ENCODE results near the gene MAP7D2. TPM values are rescaled to one million over a fixed set of nuclear protein-coding genes. Genes with fewer than 3 reads are reported as not detected.

MAP7D2 gene
- total and polyA plus RNA-seq, 9 of the 15 experiments (the other 6 are each of a cell fraction or from before 2014, with no cell fraction given) = 0.01 to 0.04 (median 0.03) TPM; not detected in 4

DNA sequence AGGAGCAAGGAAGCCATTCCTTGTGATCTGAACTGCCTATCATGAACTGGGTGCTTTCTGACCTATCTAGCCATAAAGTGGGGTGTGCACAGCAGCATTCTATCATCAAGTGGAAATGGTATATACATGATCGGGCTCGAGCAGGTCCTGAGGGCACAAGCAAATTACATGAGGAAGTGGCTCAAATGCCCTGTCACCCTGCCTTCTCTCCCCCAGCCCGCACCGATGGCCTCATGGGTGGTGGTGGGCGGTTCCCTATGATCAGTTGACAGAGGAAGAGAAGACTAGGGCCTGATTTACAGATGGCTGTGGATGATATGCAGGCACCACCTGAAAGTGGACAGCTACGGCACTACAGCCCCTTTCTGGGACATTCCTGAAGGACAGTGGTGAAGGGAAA lies 79.5 kb downstream of the MAP7D2 start:
- H3K4me1 ChIP-seq (replicated peaks in 1 of 2; ENCODE audit: control insufficient read depth in 2 of 2, insufficient read depth in 2 of 2, low read length in 2 of 2) = no peaks in the 10 kb centered on the region
- ATAC-seq (no peak), DNase-seq (ENCODE audit: extremely low read depth in 1 of 4, low spot score in 3 of 4) (no peak), FAIRE-seq (no peak)
- H3K4me2 ChIP-seq (ENCODE audit: insufficient read depth, low read length) = no peak overlapping the region
- H3K36me3 ChIP-seq (ENCODE audit: control insufficient read depth, insufficient read depth, low read length) = no peaks in the 10 kb centered on the region
- intact Hi-C loops (cut with micrococcal nuclease) (no loop called here), in situ Hi-C loops (cut with MboI) (no loop called here)
- H3K9me1 ChIP-seq (ENCODE audit: control insufficient read depth, insufficient read depth, low read length) = no peaks in the 10 kb centered on the region
- H3K79me2 ChIP-seq (ENCODE audit: control insufficient read depth, insufficient read depth, low read length) = no peaks in the 10 kb centered on the region
- no peak for TF ChIP-seq RFX1 (IDR thresholded peaks at IDR 0.05)
- no peak for TF ChIP-seq RNF2 (IDR thresholded peaks at IDR 0.05)
- no peak for TF ChIP-seq KLF13 (tag; IDR thresholded peaks at IDR 0.05; ENCODE audit: borderline replicate concordance, low read depth)
- TF ChIP-seq PPARD (CRISPR knock-in tag; IDR thresholded peaks at IDR 0.05) = no peak
- TF ChIP-seq CEBPB (tag; IDR thresholded peaks at IDR 0.05) = no peak
- TF ChIP-seq, protein P1, sequence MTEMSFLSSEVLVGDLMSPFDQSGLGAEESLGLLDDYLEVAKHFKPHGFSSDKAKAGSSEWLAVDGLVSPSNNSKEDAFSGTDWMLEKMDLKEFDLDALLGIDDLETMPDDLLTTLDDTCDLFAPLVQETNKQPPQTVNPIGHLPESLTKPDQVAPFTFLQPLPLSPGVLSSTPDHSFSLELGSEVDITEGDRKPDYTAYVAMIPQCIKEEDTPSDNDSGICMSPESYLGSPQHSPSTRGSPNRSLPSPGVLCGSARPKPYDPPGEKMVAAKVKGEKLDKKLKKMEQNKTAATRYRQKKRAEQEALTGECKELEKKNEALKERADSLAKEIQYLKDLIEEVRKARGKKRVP (CRISPR knock-in tag; IDR thresholded peaks at IDR 0.05) = no peak
- TF ChIP-seq DACH1 (IDR thresholded peaks at IDR 0.05; ENCODE audit: partially characterized antibody) = no peak
- TF ChIP-seq SREBF1 (IDR thresholded peaks at IDR 0.05; ENCODE audit: borderline replicate concordance, low read depth, low read length) = no peak
- no peak for TF ChIP-seq MXI1 (IDR thresholded peaks at IDR 0.05; ENCODE audit: low read depth, low read length)
- TF ChIP-seq MED1 (CRISPR knock-in tag; IDR thresholded peaks at IDR 0.05; ENCODE audit: borderline replicate concordance) = no peak
- TF ChIP-seq KAT2B (IDR thresholded peaks at IDR 0.05; ENCODE audit: low read depth, low read length) = no peak
- no peak for TF ChIP-seq DMBX1 (CRISPR knock-in tag; IDR thresholded peaks at IDR 0.05; ENCODE audit: borderline replicate concordance)
- TF ChIP-seq, protein P2, sequence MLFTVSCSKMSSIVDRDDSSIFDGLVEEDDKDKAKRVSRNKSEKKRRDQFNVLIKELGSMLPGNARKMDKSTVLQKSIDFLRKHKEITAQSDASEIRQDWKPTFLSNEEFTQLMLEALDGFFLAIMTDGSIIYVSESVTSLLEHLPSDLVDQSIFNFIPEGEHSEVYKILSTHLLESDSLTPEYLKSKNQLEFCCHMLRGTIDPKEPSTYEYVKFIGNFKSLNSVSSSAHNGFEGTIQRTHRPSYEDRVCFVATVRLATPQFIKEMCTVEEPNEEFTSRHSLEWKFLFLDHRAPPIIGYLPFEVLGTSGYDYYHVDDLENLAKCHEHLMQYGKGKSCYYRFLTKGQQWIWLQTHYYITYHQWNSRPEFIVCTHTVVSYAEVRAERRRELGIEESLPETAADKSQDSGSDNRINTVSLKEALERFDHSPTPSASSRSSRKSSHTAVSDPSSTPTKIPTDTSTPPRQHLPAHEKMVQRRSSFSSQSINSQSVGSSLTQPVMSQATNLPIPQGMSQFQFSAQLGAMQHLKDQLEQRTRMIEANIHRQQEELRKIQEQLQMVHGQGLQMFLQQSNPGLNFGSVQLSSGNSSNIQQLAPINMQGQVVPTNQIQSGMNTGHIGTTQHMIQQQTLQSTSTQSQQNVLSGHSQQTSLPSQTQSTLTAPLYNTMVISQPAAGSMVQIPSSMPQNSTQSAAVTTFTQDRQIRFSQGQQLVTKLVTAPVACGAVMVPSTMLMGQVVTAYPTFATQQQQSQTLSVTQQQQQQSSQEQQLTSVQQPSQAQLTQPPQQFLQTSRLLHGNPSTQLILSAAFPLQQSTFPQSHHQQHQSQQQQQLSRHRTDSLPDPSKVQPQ (CRISPR knock-in tag; IDR thresholded peaks at IDR 0.05; ENCODE audit: borderline replicate concordance) = no peak
- no peak for TF ChIP-seq NCOA6 (IDR thresholded peaks at IDR 0.05)
- TF ChIP-seq, protein P3, sequence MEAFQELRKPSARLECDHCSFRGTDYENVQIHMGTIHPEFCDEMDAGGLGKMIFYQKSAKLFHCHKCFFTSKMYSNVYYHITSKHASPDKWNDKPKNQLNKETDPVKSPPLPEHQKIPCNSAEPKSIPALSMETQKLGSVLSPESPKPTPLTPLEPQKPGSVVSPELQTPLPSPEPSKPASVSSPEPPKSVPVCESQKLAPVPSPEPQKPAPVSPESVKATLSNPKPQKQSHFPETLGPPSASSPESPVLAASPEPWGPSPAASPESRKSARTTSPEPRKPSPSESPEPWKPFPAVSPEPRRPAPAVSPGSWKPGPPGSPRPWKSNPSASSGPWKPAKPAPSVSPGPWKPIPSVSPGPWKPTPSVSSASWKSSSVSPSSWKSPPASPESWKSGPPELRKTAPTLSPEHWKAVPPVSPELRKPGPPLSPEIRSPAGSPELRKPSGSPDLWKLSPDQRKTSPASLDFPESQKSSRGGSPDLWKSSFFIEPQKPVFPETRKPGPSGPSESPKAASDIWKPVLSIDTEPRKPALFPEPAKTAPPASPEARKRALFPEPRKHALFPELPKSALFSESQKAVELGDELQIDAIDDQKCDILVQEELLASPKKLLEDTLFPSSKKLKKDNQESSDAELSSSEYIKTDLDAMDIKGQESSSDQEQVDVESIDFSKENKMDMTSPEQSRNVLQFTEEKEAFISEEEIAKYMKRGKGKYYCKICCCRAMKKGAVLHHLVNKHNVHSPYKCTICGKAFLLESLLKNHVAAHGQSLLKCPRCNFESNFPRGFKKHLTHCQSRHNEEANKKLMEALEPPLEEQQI (IDR thresholded peaks at IDR 0.05) = no peak
- TF ChIP-seq ZNF696 (CRISPR knock-in tag; conservative IDR thresholded peaks at IDR 0.05) = no peak
- H2AFZ ChIP-seq (ENCODE audit: low read depth, low read length) = no peak overlapping the region
- peaks cover 0 to 2% of the 10 kb centered on the region in 2 experiments; a peak in 1 of 5 replicates for H3K27me3 ChIP-seq (ENCODE audit: control insufficient read depth in 2 of 2, insufficient read depth in 2 of 2, low read length in 2 of 2)
- no TSS peak for BruUV-seq (replicated peaks)
- no peaks in the 10 kb centered on the region for H3K9me3 ChIP-seq (replicated peaks; ENCODE audit: control insufficient read depth, insufficient read depth, low read depth, low read length)
- ChIA-PET CTCF (ENCODE audit: low intra/inter-chr PET ratio) (no interaction called here), POLR2A (no interaction called here)
- 2% methylated on average over 6 of the region's 6 CpGs for WGBS (ENCODE audit: insufficient coverage, low coverage, missing lambda C conversion rate)
- H3K9ac ChIP-seq (ENCODE audit: insufficient read depth in 1 of 2, low read depth in 2 of 2, low read length in 2 of 2) = no peak overlapping the region
- H3K27ac ChIP-seq (ENCODE audit: extremely low read depth, low read depth, low read length) = no peak overlapping the region
- no peak overlapping the region for H3K4me3 ChIP-seq
- H4K20me1 ChIP-seq (replicated peaks; ENCODE audit: control insufficient read depth, insufficient read depth, low read length) = no peaks in the 10 kb centered on the region
